GM12872 (cell line): Measurements from ENCODE around the gene CCL1.

Source experiments
- CTCF ChIP-seq: IDR thresholded peaks from 3 replicates; pipeline ENCODE4 v1.5.1; 2011; ENCODE audit warnings: low read depth, mild to moderate bottlenecking, low read length, moderate library complexity; ENCODE audit not compliant: insufficient read depth

CCL1 gene

GRCh38 chr17:34312080-34312479 lies 51.0 kb downstream of the CCL1 start:
- no peak for TF ChIP-seq CTCF

- TF ChIP-seq CTCF = no peak
Measured at GRCh38 chr17:34311291-34311690, 51.7 kb downstream of the CCL1 start.
